HG03064 (cell line): Measurements from ENCODE around the gene RNF115.
"Not testable (repeated sequence)": the region's sequence is repeated elsewhere in the genome, so short reads cannot be mapped to it uniquely, and the experiment has no call there.

Experiments
- ATAC-seq: cut with Tn5 transposase; IDR thresholded peaks from one replicate; pipeline ENCODE4 v1.9.1; 2021; ENCODE audit warnings: low read depth; ENCODE audit not compliant: unreplicated experiment

Gene RNF115

GRCh38 chr1:145782272-145783099 lies 41.4 kb downstream of the RNF115 start:
- ATAC-seq = no peak

GRCh38 chr1:145778146-145778540 lies 45.8 kb downstream of the RNF115 start:
- ATAC-seq = no peak

- no peak for ATAC-seq
Observed at GRCh38 chr1:145777357-145778145, 46.3 kb downstream of the RNF115 start.

- no peak for ATAC-seq
Observed at GRCh38 chr1:145773423-145773822, 50.5 kb downstream of the RNF115 start.

GRCh38 chr1:145771056-145771455 lies 52.8 kb downstream of the RNF115 start:
- no peak for ATAC-seq

- ATAC-seq = not testable (repeated sequence)
Observed at GRCh38 chr1:145768004-145768403, 55.9 kb downstream of the RNF115 start.

- not testable (repeated sequence) for ATAC-seq
Observed at GRCh38 chr1:145766926-145767325, 57.0 kb downstream of the RNF115 start.

- ATAC-seq = not testable (repeated sequence)
Observed at GRCh38 chr1:145765585-145766360, 58.1 kb downstream of the RNF115 start.

- ATAC-seq = not testable (repeated sequence)
Observed at GRCh38 chr1:145765127-145765526, 58.8 kb downstream of the RNF115 start.

- not testable (repeated sequence) for ATAC-seq
Observed at GRCh38 chr1:145764231-145764940, 59.5 kb downstream of the RNF115 start.

GRCh38 chr1:145762001-145762400 lies 61.9 kb downstream of the RNF115 start:
- not testable (repeated sequence) for ATAC-seq

- not testable (repeated sequence) for ATAC-seq
Observed at GRCh38 chr1:145761498-145761897, 62.4 kb downstream of the RNF115 start.

GRCh38 chr1:145760395-145760949 lies 63.4 kb downstream of the RNF115 start:
- not testable (repeated sequence) for ATAC-seq

- ATAC-seq = no peak
Observed at GRCh38 chr1:145759721-145760120, 64.2 kb downstream of the RNF115 start.

- ATAC-seq = no peak
Observed at GRCh38 chr1:145758575-145758974, 65.3 kb downstream of the RNF115 start.

- no peak for ATAC-seq
Observed at GRCh38 chr1:145758116-145758515, 65.8 kb downstream of the RNF115 start.

- ATAC-seq = no peak
Observed at GRCh38 chr1:145757420-145757819, 66.5 kb downstream of the RNF115 start.

- ATAC-seq = no peak
Observed at GRCh38 chr1:145751491-145752037, 72.3 kb downstream of the RNF115 start.

GRCh38 chr1:145750426-145750825 lies 73.5 kb downstream of the RNF115 start:
- no peak for ATAC-seq
